OCI-LY3 (cell line): ENCODE data around the gene FYTTD1.

Experiments used
- EZH2phosphoT487 ChIP-seq: fragments of 200-600 bp; shearing (Covaris generic); IDR thresholded peaks from 2 replicates; pipeline ENCODE4 v1.6.1; 2018; ENCODE audit warnings: antibody characterized with exemption, mixed run types, low read depth
- TF ChIP-seq, protein P1 (sequence below): fragments of 200-600, 300-600 bp; sonication (generic); IDR thresholded peaks from 2 replicates; pipeline ENCODE4 v1.5.1; 2014; ENCODE audit warnings: antibody characterized with exemption, low read length, low read depth

DNA sequence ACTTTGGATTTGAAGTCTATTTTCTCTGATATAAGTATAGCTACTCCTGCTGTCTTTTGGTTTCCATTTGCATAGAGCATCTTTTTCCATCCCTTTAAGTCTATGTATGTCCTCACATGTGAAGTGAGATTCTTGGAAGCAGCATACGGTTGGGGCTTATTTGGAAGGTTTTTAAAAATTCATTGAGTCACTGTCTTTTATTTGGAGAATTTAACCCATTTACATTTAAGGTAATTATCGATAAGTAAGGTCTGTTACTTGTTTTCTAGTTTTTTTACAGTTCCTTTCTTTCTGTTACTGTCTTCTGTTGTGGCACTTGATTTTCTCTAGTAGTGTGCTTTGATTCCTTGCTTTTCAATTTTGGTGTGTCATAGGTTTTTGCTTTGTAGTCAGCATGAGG is 26.9 kb upstream of the FYTTD1 start:
- TF ChIP-seq, protein P1, sequence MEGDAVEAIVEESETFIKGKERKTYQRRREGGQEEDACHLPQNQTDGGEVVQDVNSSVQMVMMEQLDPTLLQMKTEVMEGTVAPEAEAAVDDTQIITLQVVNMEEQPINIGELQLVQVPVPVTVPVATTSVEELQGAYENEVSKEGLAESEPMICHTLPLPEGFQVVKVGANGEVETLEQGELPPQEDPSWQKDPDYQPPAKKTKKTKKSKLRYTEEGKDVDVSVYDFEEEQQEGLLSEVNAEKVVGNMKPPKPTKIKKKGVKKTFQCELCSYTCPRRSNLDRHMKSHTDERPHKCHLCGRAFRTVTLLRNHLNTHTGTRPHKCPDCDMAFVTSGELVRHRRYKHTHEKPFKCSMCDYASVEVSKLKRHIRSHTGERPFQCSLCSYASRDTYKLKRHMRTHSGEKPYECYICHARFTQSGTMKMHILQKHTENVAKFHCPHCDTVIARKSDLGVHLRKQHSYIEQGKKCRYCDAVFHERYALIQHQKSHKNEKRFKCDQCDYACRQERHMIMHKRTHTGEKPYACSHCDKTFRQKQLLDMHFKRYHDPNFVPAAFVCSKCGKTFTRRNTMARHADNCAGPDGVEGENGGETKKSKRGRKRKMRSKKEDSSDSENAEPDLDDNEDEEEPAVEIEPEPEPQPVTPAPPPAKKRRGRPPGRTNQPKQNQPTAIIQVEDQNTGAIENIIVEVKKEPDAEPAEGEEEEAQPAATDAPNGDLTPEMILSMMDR: no peak
- TF ChIP-seq EZH2phosphoT487: no peak
